HUDEP-2 (cell line): ENCODE data around the gene PDCD6IP.
"Not testable (repeated sequence)": the region's sequence is repeated elsewhere in the genome, so short reads cannot be mapped to it uniquely, and the experiment has no call there.

Experiments
- DNase-seq, 76 experiments: peaks; one replicate each; lab custom pipeline; 2025; ENCODE audit not compliant: unreplicated experiment in 76 of 76; lab: John Stamatoyannopoulos, UW

The PDCD6IP gene

GRCh38 chr3:33848624-33849347, 50.4 kb downstream of the PDCD6IP start:
- DNase-seq = no peak

GRCh38 chr3:33850599-33850998, 52.2 kb downstream of the PDCD6IP start:
- DNase-seq = not testable (repeated sequence)

GRCh38 chr3:33855407-33855806, 57.0 kb downstream of the PDCD6IP start:
- DNase-seq = not testable (repeated sequence)

- DNase-seq = no peak
Measured at GRCh38 chr3:33855884-33856546, 57.6 kb downstream of the PDCD6IP start.

GRCh38 chr3:33857701-33858100, 59.3 kb downstream of the PDCD6IP start:
- not testable (repeated sequence) for DNase-seq

- no peak for DNase-seq
Measured at GRCh38 chr3:33858131-33858530, 59.7 kb downstream of the PDCD6IP start.

GRCh38 chr3:33860373-33861050, 62.1 kb downstream of the PDCD6IP start:
- no peak for DNase-seq

- no peak for DNase-seq
Measured at GRCh38 chr3:33865133-33865532, 66.7 kb downstream of the PDCD6IP start.

GRCh38 chr3:33868309-33868708, 69.9 kb downstream of the PDCD6IP start:
- no peak for DNase-seq

- DNase-seq = no peak
Measured at GRCh38 chr3:33869977-33870376, 71.5 kb downstream of the PDCD6IP start.

GRCh38 chr3:33874815-33875214, 76.4 kb downstream of the PDCD6IP start:
- no peak for DNase-seq

GRCh38 chr3:33875680-33876079, 77.2 kb downstream of the PDCD6IP start:
- DNase-seq = no peak

GRCh38 chr3:33877187-33877586, 78.8 kb downstream of the PDCD6IP start:
- DNase-seq = no peak

GRCh38 chr3:33879540-33879939, 81.1 kb downstream of the PDCD6IP start:
- DNase-seq = no peak

GRCh38 chr3:33881156-33882064, 83.0 kb downstream of the PDCD6IP start:
- DNase-seq = no peak

- DNase-seq = no peak
Measured at GRCh38 chr3:33882296-33882695, 83.9 kb downstream of the PDCD6IP start.

- peak in 18 of 76 experiments; percentile 3 to 38 (median 24) for DNase-seq
Measured at GRCh38 chr3:33883538-33883950, 85.1 kb downstream of the PDCD6IP start.

GRCh38 chr3:33883951-33884561, 85.6 kb downstream of the PDCD6IP start:
- DNase-seq = no peak

GRCh38 chr3:33884701-33885100, 86.3 kb downstream of the PDCD6IP start:
- no peak for DNase-seq

- DNase-seq = no peak
Measured at GRCh38 chr3:33885496-33885895, 87.1 kb downstream of the PDCD6IP start.
